HG03575 (cell line): ENCODE data around the gene ZDHHC18.
"Not testable (repeated sequence)": the region's sequence is repeated elsewhere in the genome, so short reads cannot be mapped to it uniquely, and the experiment has no call there.

Experiments used
- ATAC-seq: cut with Tn5 transposase; IDR thresholded peaks from one replicate; pipeline ENCODE4 v1.9.1; 2021; ENCODE audit not compliant: unreplicated experiment, insufficient number of reproducible peaks, low FRiP score; ENCODE audit errors: extremely low read depth

Gene ZDHHC18

GRCh38 chr1:26853600-26853999, 27.1 kb downstream of the ZDHHC18 start:
- ATAC-seq, result no peak

GRCh38 chr1:26854906-26855305, 28.4 kb downstream of the ZDHHC18 start:
- ATAC-seq, result no peak

- no peak for ATAC-seq
Observed at GRCh38 chr1:26855636-26856035, 29.1 kb downstream of the ZDHHC18 start.

- ATAC-seq, result no peak
Observed at GRCh38 chr1:26856181-26856580, 29.7 kb downstream of the ZDHHC18 start.

GRCh38 chr1:26856604-26857469, 30.3 kb downstream of the ZDHHC18 start:
- no peak for ATAC-seq

- ATAC-seq, result no peak
Observed at GRCh38 chr1:26857473-26858060, 31.1 kb downstream of the ZDHHC18 start.

GRCh38 chr1:26858160-26858559, 31.7 kb downstream of the ZDHHC18 start:
- no peak for ATAC-seq

- no peak for ATAC-seq
Observed at GRCh38 chr1:26858891-26859640, 32.6 kb downstream of the ZDHHC18 start.

- no peak for ATAC-seq
Observed at GRCh38 chr1:26861286-26861701, 34.8 kb downstream of the ZDHHC18 start.

- ATAC-seq, result no peak
Observed at GRCh38 chr1:26861889-26862378, 35.4 kb downstream of the ZDHHC18 start.

GRCh38 chr1:26862781-26863684, 36.5 kb downstream of the ZDHHC18 start, which contains the start of gene SFN:
TSS of gene SFN (plus strand) at chr1:26863149. CDS start at chr1:26863213, 64 bp downstream.
- ATAC-seq, result no peak

- ATAC-seq, result no peak
Observed at GRCh38 chr1:26863685-26864077, 37.2 kb downstream of the ZDHHC18 start.

GRCh38 chr1:26864610-26865480, 38.4 kb downstream of the ZDHHC18 start:
- ATAC-seq, result no peak

GRCh38 chr1:26873097-26873496, 46.6 kb downstream of the ZDHHC18 start:
- ATAC-seq, result not testable (repeated sequence)

GRCh38 chr1:26874896-26875295, 48.4 kb downstream of the ZDHHC18 start:
- no peak for ATAC-seq

- no peak for ATAC-seq
Observed at GRCh38 chr1:26877326-26877725, 50.8 kb downstream of the ZDHHC18 start.

GRCh38 chr1:26879793-26880192, 53.3 kb downstream of the ZDHHC18 start:
- no peak for ATAC-seq

GRCh38 chr1:26881611-26882010, 55.1 kb downstream of the ZDHHC18 start:
- ATAC-seq, result not testable (repeated sequence)
